Pulmonary artery endothelial cell (primary cell): ENCODE data around the gene NRXN2. TPM values are rescaled to one million over a fixed set of nuclear protein-coding genes. Genes with fewer than 3 reads are reported as not detected.

Experiments used
- DNase-seq: peaks from one replicate; pipeline ENCODE4 v3.0.0-alpha.2; 2011; ENCODE audit warnings: low read depth, low spot score
- total RNA-seq: library from RNA; depleted of rRNA; stranded (reverse); fragments of >200 nt; gene quantifications from 2 replicates; pipeline ENCODE4 v1.2.3, GENCODE V29; 2014

Gene NRXN2
- total RNA-seq, 1 donor from 2014 or later: not detected

DNA sequence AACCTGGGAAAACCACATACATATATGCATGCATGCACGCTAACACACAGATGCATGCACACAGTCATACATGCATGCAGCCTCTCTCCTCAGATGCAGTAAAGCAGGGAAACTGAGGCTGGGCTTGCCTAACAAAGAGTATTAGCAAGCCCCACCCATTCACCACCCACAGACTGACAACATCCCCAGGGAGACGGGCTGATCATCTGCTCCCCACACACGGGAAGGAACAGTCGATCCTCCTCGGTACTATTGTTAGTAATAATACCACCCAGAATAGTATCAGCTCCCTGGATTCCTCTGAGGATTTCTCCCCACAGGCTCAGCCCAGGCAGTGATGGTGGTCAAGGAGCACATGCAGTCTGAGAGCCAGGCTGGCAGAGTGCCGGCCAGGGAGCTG, 90.8 kb downstream of the NRXN2 start:
- no peak for DNase-seq

DNA sequence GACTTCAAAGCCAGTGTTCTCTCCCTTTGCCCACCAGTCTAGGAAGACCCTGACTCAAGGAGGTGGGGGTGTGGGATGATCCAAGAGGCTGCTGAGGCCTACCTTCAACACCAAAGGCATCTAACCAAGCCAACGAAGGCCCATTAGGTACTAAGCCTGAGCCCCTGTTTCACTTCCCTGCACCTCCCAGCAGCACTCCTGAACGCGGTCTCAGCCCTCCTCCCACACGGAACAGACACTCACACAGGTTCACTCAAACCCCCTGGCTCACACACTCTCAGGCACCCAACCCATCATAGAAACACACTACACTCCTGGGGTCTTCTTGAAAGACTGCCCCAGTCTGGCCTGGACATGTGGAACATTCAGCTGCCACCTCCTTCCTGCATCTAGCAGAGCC, 91.3 kb downstream of the NRXN2 start:
- DNase-seq: no peak

DNA sequence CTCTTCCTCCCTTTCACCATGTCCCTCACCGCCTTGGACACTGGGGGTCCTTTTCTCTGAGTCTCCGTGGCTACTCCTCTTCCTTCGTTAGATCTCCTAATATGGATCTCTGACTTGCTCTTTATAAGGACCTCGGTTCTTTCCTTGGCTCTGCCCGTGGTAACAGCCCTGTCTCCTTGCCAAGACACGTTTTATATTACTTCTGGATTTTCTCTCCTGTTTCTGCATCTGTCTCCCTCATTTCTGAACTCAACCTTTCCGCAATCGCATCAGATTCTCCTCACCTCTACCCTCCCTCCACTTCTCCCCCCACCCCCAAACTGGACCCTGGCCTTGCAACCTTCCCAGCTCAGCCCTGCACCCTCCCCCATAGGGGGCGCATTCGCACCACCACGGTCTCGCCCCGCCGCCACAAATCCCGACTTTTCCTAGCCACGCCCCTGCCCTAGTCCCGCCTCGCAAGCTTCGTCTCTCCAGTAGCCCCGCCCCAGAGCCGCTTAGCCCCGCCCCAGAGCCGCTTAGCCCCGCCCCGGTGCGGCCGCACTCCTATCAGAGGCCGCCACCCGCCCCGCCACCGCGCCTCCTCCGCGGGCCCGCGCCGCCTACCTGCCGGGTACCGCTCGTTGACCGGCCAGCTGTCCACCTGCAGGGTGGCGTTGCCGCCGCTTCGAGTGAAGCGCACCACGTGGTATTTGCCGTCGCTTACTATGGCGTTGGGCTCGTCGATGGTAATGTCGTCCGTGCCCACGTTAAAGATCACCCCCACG, 93.0 kb downstream of the NRXN2 start:
- DNase-seq: no peak

GRCh38 chr11:64629103-64629502, 93.9 kb downstream of the NRXN2 start:
- DNase-seq: no peak

DNA sequence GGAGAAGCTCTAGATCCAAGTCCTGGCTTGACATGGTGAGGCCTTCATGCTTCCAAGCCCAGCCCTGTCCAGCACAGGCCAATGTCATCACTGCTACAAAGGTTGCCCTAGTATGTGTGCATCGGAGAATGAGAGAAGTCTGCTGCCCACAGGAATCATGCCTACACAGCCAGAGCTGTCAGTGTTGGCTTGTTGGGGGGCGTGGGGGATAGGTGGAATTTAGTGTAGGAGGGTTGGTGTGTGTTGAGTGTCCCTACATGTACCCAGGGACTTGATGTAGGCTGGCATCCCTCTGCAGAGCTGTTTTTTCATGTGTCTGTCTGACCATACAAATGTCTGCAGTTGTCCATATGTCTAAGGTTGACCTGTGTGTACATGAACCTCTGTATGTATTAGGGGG, 94.4 kb downstream of the NRXN2 start:
- DNase-seq: no peak

- DNase-seq: no peak
Measured at GRCh38 chr11:64627371-64627770, 95.6 kb downstream of the NRXN2 start.

DNA sequence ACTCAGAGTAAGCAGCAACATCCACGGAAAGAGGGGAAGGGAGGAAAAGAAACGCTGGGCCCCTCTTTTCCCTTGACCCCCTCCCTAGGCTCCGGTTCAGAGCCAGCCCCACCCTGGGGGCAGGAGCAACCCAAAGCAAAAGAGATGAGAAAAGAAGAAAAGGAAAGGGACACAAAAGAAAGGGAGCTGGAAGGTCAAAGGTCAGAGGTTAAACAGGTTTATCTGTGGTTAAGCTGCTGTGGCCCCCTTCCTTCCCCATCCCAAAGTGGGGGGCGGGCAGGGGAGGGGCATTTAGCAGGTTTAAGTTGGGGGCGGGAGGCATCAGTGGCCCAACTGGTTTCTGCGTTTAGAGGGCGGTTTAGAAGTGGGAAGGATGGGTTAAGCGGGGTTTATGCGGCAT, 96.4 kb downstream of the NRXN2 start:
- DNase-seq: no peak

GRCh38 chr11:64624883-64625481, 98.0 kb downstream of the NRXN2 start:
- DNase-seq: no peak

DNA sequence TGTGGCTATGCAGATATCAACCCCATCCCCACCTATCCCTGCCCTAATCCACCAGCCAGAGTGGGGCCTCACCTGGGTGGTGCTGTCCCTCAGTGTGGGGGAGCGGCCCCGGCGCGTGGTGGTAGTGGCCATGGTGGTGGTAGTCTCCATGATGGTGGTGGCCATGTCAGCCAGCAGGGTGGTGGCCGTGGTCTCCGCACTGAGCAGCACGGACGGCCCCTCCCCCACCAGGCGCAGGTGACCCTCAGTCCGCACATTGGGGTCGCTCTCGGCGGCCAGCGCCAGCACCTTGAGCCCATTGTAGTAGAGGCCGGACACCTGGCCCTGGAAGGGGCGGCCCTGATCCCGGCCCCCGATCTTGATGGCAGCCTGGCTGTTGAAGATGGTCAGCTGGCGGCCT, 100.3 kb downstream of the NRXN2 start:
- no peak for DNase-seq

GRCh38 chr11:64621283-64622019, 101.5 kb downstream of the NRXN2 start:
- DNase-seq: no peak

GRCh38 chr11:64620381-64620971, 102.5 kb downstream of the NRXN2 start:
- DNase-seq: no peak

GRCh38 chr11:64619811-64620380, 103.1 kb downstream of the NRXN2 start:
- DNase-seq: no peak

- no peak for DNase-seq
Measured at GRCh38 chr11:64619196-64619595, 103.8 kb downstream of the NRXN2 start.

DNA sequence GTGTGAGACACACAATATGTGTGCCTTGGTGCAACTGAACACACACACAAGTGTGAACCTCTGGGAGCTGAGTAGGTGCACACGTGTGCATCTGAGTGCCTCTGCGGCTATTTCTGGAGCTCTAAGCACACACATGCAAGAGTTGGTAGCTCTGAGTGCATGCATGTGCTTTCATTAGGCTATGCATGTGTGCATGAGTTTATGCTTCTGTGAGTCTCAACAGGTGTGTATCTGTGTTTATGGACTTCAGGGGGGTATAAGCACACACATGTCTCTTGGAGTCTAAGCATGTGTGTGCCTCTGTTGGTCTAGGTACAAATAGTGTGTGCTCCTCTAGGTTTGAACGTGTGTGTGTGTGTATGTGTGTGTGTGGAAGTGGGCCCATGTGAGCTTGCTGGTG, 106.2 kb downstream of the NRXN2 start:
- DNase-seq: no peak

GRCh38 chr11:64614917-64615316, 108.1 kb downstream of the NRXN2 start:
- DNase-seq: no peak

DNA sequence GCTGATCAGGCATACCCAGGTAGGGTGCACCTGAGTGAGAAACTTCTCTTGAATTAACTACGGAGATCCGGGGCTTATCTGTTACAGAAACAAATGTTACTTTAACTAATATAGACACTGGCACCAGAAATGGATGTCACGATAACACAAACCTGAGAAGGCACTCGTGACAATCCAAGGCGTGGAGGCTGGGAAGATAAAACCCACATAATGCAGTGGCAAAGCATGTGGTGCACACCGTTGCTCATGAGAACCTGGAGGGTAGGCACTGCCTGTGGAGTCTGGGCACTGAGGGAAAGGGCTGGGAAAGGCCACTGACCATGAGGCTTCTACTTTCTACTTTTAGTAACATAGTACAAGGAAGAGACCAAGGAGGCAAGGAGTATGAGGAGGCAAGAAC, 109.3 kb downstream of the NRXN2 start:
- DNase-seq: no peak

- no peak for DNase-seq
Measured at GRCh38 chr11:64611869-64612646, 110.9 kb downstream of the NRXN2 start.

GRCh38 chr11:64611176-64611575, 111.8 kb downstream of the NRXN2 start:
- no peak for DNase-seq

GRCh38 chr11:64610596-64610995, 112.4 kb downstream of the NRXN2 start:
- DNase-seq: no peak

DNA sequence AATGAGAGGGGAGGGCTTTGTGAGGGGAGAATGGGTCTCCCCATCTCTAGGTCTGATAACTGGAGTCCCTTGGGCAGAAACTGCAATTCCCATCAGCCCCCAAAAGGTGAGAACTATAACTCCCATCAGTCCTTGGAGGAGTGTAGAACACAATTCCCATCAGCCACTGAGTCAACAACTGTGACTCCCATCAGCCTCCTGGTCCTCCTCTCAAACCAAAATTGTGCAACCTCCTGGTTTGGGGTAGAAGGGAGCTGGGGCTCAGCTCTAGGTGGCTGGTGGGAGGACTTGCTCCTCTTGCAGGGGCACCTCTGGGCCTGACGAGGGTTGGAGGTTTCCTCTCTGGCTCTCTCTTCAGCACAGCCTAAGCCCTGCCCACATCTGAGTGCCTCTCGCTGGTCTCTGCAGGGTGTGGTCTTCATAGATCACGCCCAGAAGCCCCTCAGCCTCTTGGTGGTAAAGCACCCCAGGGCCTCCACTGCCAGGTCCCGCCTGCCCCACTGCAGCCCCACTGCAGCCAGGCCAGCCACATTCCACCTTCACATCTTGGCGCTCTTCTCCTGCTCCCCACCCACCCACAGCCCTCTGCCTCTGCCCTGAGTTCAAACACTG, 113.5 kb downstream of the NRXN2 start:
- DNase-seq: no peak

GRCh38 chr11:64608636-64609035, 114.4 kb downstream of the NRXN2 start:
- DNase-seq: no peak
